AG04450 (cell line): ENCODE data around the gene GPR78. TPM values are rescaled to one million over a fixed set of nuclear protein-coding genes. Genes with fewer than 3 reads are reported as not detected.

Experiments used
- CTCF ChIA-PET: fragments of 300-600, 350-600 bp; formaldehyde crosslinking; extraction: SDS; loops from one replicate; lab custom pipeline; 2022; ENCODE audit warnings: antibody characterized with exemption, inconsistent platforms; lab: Charles Lee
- POLR2A ChIA-PET: fragments of 350-600 bp; formaldehyde crosslinking; extraction: SDS; loops from one replicate; lab custom pipeline; 2021; ENCODE audit warnings: antibody characterized with exemption, inconsistent platforms; lab: Yijun Ruan, JAX
- DNase-seq: peaks from one replicate; pipeline ENCODE4 v3.0.0-alpha.2; 2011; ENCODE audit warnings: low read depth, low spot score
- H3K27ac ChIP-seq: one replicate; pipeline ENCODE4 v1.5.1; 2012; ENCODE audit warnings: low read depth, low read length, control low read depth
- H3K27me3 ChIP-seq: one replicate; pipeline ENCODE4 v1.6.0; 2012; ENCODE audit warnings: low read length; ENCODE audit not compliant: control insufficient read depth, insufficient read depth
- H3K4me3 ChIP-seq: 2 replicates; pipeline ENCODE4 v1.5.1; 2011; ENCODE audit warnings: mild to moderate bottlenecking, low read depth, low read length, control low read depth
- H3K9me3 ChIP-seq: 2 replicates; pipeline ENCODE4 v1.5.1; 2012; ENCODE audit warnings: low read length; ENCODE audit not compliant: control insufficient read depth, insufficient read depth
- polyA plus RNA-seq: library from polyadenylated mRNA; depleted of rRNA; stranded (reverse); fragments of >200 nt; gene quantifications from 2 replicates; pipeline ENCODE4 v1.2.3, GENCODE V29; 2011
- TF ChIP-seq, protein P1 (sequence below): IDR thresholded peaks from 2 replicates; pipeline ENCODE4 v1.5.1; 2011; ENCODE audit warnings: low read depth, low read length, control low read depth, inconsistent platforms

Gene GPR78
- polyA plus RNA-seq, 1 experiment, result 0.07 TPM

DNA sequence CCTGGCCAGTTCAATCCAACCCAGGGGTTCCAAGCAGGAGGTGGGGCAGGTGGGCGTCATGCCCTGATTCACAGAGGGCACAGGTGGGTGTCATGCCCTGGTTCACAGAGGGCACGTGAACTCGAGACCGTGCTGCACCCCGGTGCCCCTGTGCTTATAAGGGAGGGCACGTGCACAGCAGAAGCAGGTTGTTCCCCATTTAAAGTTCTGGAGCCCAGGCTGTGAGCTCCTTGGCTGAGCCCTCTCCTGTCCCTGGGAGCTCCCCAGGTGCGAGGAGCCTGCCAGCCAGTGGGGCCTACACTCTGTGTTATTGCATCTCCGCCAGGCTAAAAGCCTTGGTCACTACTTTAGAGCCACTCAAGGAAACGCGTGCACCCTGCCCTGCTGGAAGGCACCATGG is 9.1 kb downstream of the GPR78 start:
- Histone ChIP-seq H3K9me3 (no peaks in the 10 kb centered on the region; the same call in 1 of the 2 replicates), H3K27ac (no peak overlapping the region), H3K4me3 (no peak overlapping the region), H3K27me3 (peaks cover 68% of the 10 kb centered on the region)
- POLR2A ChIA-PET, result no interaction called here
- CTCF ChIA-PET, result interaction anchor here (2.1 kb wide), 1 partner anchor 121 kb away, joined by 5 read pairs; no protein-coding TSS in a partner anchor
- TF ChIP-seq, protein P1, sequence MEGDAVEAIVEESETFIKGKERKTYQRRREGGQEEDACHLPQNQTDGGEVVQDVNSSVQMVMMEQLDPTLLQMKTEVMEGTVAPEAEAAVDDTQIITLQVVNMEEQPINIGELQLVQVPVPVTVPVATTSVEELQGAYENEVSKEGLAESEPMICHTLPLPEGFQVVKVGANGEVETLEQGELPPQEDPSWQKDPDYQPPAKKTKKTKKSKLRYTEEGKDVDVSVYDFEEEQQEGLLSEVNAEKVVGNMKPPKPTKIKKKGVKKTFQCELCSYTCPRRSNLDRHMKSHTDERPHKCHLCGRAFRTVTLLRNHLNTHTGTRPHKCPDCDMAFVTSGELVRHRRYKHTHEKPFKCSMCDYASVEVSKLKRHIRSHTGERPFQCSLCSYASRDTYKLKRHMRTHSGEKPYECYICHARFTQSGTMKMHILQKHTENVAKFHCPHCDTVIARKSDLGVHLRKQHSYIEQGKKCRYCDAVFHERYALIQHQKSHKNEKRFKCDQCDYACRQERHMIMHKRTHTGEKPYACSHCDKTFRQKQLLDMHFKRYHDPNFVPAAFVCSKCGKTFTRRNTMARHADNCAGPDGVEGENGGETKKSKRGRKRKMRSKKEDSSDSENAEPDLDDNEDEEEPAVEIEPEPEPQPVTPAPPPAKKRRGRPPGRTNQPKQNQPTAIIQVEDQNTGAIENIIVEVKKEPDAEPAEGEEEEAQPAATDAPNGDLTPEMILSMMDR, result no peak
- DNase-seq, result no peak

DNA sequence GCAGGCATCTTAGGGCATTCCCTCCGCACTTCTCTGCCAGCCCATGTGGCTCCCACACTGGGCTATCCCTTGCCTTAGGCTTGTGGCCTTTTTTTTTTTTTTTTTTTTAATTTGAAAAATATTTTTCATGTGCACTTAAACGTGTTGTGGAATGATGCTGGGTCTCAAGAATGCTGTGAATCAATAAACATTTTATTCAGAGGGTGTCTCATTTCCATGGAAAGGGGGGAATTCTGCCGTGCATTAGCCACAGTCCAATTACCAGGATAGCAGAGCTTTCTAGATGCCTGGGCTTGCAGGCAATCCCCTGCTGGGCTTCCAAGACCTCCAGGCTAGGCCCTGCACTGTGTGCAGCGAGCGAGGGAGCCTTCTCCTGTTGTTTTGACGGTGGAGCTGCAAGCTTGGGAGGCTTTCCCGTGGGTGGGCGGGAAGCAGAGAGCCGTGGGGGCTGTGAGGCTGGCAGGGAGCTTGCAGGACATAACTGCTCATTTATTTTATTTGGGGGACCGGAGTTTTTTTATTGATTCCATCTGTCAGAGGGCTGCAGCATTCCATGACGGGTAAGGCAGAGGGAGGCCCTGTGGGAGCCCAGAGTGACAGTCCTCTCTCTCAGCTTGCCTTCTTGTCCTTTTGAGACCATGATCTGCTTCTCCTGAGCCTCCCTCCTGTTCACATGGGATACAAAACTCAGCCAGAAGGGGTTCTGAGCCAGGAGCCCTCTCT is 9.8 kb downstream of the GPR78 start:
- Histone ChIP-seq H3K27me3 (peaks cover 68% of the 10 kb centered on the region), H3K9me3 (no peaks in the 10 kb centered on the region; the same call in 1 of the 2 replicates), H3K4me3 (no peak overlapping the region), H3K27ac (no peak overlapping the region)
- TF ChIP-seq, protein P1, result no peak
- no peak for DNase-seq
- CTCF ChIA-PET, result interaction anchor here (2.1 kb wide), 1 partner anchor 122 kb away, joined by 5 read pairs; no protein-coding TSS in a partner anchor
- POLR2A ChIA-PET, result interaction anchor here (0.7 kb wide), 2 partner anchors 128 to 1497 kb away, joined by 4 to 10 read pairs; no protein-coding TSS in a partner anchor

DNA sequence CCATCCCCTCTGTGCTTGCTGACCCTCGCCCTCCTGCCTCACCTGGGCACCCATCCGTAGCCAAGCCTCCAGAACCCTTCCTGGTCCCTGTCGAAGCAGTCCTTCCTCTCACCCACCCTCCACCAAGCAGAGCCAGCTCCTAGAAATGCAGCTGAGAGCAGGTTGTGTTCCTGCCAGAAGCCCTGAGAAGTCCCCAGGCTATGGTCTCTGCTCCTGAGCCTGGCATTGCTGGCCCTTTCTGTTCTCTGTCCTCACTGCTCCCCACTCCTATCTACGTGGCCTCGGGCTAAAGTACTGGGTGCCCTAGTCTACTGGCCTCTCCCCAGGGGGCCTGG is 10.3 kb downstream of the GPR78 start:
- Histone ChIP-seq H3K4me3 (no peak overlapping the region), H3K27me3 (peaks cover 67% of the 10 kb centered on the region), H3K27ac (no peak overlapping the region), H3K9me3 (no peaks in the 10 kb centered on the region; the same call in 1 of the 2 replicates)
- no peak for DNase-seq
- CTCF ChIA-PET, result interaction anchor here (2.1 kb wide), 1 partner anchor 122 kb away, joined by 5 read pairs; no protein-coding TSS in a partner anchor
- TF ChIP-seq, protein P1, result no peak
- POLR2A ChIA-PET, result no interaction called here

DNA sequence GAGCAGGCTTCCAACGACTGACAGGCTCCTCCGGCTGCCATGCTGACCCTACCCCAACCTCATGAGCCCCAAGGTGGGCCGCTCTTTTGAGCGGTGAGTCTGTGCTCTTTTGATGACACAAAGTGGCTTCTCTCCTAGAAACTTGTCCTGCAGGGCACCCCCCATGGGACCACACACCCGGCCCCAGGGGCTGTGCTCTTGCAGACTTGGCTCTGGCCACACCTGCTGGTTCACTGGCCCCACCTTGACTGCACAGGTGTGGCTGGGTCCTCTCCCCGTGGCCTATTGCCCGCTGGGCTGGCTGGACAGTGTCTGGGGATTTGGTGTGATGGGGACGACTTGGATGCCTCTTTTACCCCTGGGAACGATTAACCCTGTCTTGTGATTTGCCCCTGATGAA is 10.9 kb downstream of the GPR78 start:
- H3K27me3 ChIP-seq, result peaks cover 62% of the 10 kb centered on the region
- POLR2A ChIA-PET, result no interaction called here

More for the DNA sequence above, 10.9 kb downstream of the GPR78 start:
- H3K27ac ChIP-seq, result no peak overlapping the region
- no peaks in the 10 kb centered on the region; the same call in 1 of the 2 replicates for H3K9me3 ChIP-seq
- TF ChIP-seq, protein P1, result no peak
- no peak overlapping the region for H3K4me3 ChIP-seq
- CTCF ChIA-PET, result interaction anchor here (2.0 kb wide), 1 partner anchor 123 kb away, joined by 10 read pairs; no protein-coding TSS in a partner anchor
- DNase-seq, result no peak
